Sigmoid colon (tissue), 4 donors: Measurements from ENCODE around the gene NUPR1.

Experiments used
- CTCF ChIP-seq, 4 experiments: fragments of 450-650 bp in 3 of 4; fragments of 200-600 bp in 1 of 4; IDR thresholded peaks; one replicate each; pipeline ENCODE4 v1.5.1; 2016 to 2019; ENCODE audit warnings: antibody characterized with exemption in 4 of 4, mild to moderate bottlenecking in 3 of 4, moderate library complexity in 2 of 4
- EP300 ChIP-seq, 4 donors: sonication (generic); formaldehyde crosslinking; IDR thresholded peaks; one replicate each; pipeline ENCODE4 v1.6.1; 2017; ENCODE audit warnings: antibody characterized with exemption in 4 of 4

- TF ChIP-seq CTCF (IDR thresholded peaks at IDR 0.05) (no peak), EP300 (IDR thresholded peaks at IDR 0.05) (no peak)
These were observed 16.0 kb downstream of the NUPR1 start for GRCh38 chr16:28522792-28523191.
